HepG2 (cell line): ENCODE data around the gene FCHSD1. TPM values are rescaled to one million over a fixed set of nuclear protein-coding genes. Genes with fewer than 3 reads are reported as not detected.

Source experiments
- ATAC-seq: fragments of 200-7000 bp; cut with Tn5 transposase; 3 replicates; pipeline ENCODE4 v1.9.1; 2020; ENCODE audit warnings: mild to moderate bottlenecking, moderate library complexity
- BruUV-seq: library from RNA; stranded (reverse); fragments of 400-500 nt; replicated peaks from 2 replicates; lab custom pipeline; 2021; lab: Mats Ljungman, UMichigan
- CTCF ChIA-PET: fragments of 300-600 bp; formaldehyde crosslinking; extraction: SDS; loops from one replicate; lab custom pipeline; 2021; ENCODE audit warnings: low total read pairs, inconsistent platforms, low intra/inter-chr PET ratio; lab: Yijun Ruan, JAX
- POLR2A ChIA-PET: fragments of 350-600 bp; sonication (Branson Sonifier 250); formaldehyde crosslinking; loops from one replicate; lab custom pipeline; 2020; ENCODE audit warnings: antibody characterized with exemption, inconsistent platforms; lab: Yijun Ruan, JAX
- DNase-seq: peaks from one replicate; pipeline ENCODE4 v3.0.0-alpha.2; 2015; ENCODE audit warnings: low spot score
- FAIRE-seq: peaks from 3 replicates; lab custom pipeline; 2011; peaks lifted over from hg19 to GRCh38; lab: Jason Lieb, UNC
- H2AFZ ChIP-seq: one replicate; pipeline ENCODE4 v1.6.1; 2011; ENCODE audit warnings: low read length, inconsistent platforms
- H3K27ac ChIP-seq: fragments of 300-600 bp; 3 replicates; pipeline ENCODE4 v1.8.0; 2011; ENCODE audit warnings: mixed run types, mild to moderate bottlenecking, mixed read lengths, low read length, inconsistent platforms; ENCODE audit not compliant: insufficient read depth; ENCODE audit errors: extremely low read length
- H3K27me3 ChIP-seq, 2 experiments: fragments of 200-600 bp in 1 of 2; 2 replicates in 1 of 2; 3 replicates in 1 of 2; pipeline versions ENCODE4 v1.6.0 to v1.8.0; 2011; ENCODE audit warnings: low read length in 2 of 2, mild to moderate bottlenecking in 2 of 2, moderate library complexity in 2 of 2, inconsistent platforms in 1 of 2; ENCODE audit not compliant: insufficient read depth in 2 of 2, control insufficient read depth in 1 of 2
- H3K36me3 ChIP-seq, 2 experiments: fragments of 200-600 bp in 1 of 2; replicated peaks in 1 of 2; 2 replicates in 1 of 2; 3 replicates in 1 of 2; pipeline versions ENCODE4 v1.5.1 to v1.8.0; 2011; ENCODE audit warnings: low read length in 2 of 2, inconsistent platforms in 1 of 2; ENCODE audit not compliant: insufficient read depth in 2 of 2, control insufficient read depth in 1 of 2
- H3K4me1 ChIP-seq: 2 replicates; pipeline ENCODE4 v1.5.1; 2012; ENCODE audit warnings: low read length, inconsistent platforms; ENCODE audit not compliant: insufficient read depth
- H3K4me2 ChIP-seq: 2 replicates; pipeline ENCODE4 v1.6.0; 2011; ENCODE audit warnings: low read depth, low read length, inconsistent platforms
- H3K4me3 ChIP-seq, 3 experiments: fragments of 200-600 bp in 1 of 3; sonication (generic), shearing (Covaris generic) in 1 of 3; replicated peaks in 1 of 3; 2 replicates each; pipeline ENCODE4 v1.5.1; 2011 to 2016; ENCODE audit warnings: low read length in 3 of 3, inconsistent platforms in 2 of 3, low read depth in 2 of 3, mild to moderate bottlenecking in 2 of 3, control low read depth in 1 of 3, mixed read lengths in 1 of 3; ENCODE audit not compliant: insufficient read depth in 1 of 3
- H3K79me2 ChIP-seq: one replicate; pipeline ENCODE4 v1.6.1; 2011; ENCODE audit warnings: low read length, inconsistent platforms; ENCODE audit not compliant: insufficient read depth
- H3K9ac ChIP-seq: 2 replicates; pipeline ENCODE4 v1.6.0; 2011; ENCODE audit warnings: mild to moderate bottlenecking, low read depth, low read length, inconsistent platforms; ENCODE audit not compliant: insufficient read depth
- H3K9me3 ChIP-seq: 2 replicates; pipeline ENCODE4 v1.5.1; 2012; ENCODE audit warnings: mild to moderate bottlenecking, low read length
- H4K20me1 ChIP-seq: 2 replicates; pipeline ENCODE4 v1.6.0; 2011; ENCODE audit warnings: inconsistent platforms, mild to moderate bottlenecking, low read length, moderate library complexity; ENCODE audit not compliant: insufficient read depth
- CREB1 ChIP-seq, 2 experiments: fragments of 450-650 bp in 1 of 2; IDR thresholded peaks; 2 replicates each; pipeline ENCODE4 v1.6.1; 2016 to 2017; ENCODE audit warnings: control low read depth in 1 of 2, mild to moderate bottlenecking in 1 of 2, missing compliant biosample characterization in 1 of 2, missing genetic modification characterization in 1 of 2
- PAX8 ChIP-seq: sonication (generic); formaldehyde crosslinking; IDR thresholded peaks from 2 replicates; pipeline ENCODE4 v1.8.0; 2022; ENCODE audit warnings: mild to moderate bottlenecking, missing genetic modification reagents, borderline replicate concordance
- ZNF629 ChIP-seq: sonication (generic); formaldehyde crosslinking; conservative IDR thresholded peaks from 2 replicates; pipeline ENCODE4 v1.5.0; 2020; ENCODE audit warnings: missing genetic modification reagents
- WGBS: methylation state at CpG from one replicate; pipeline ENCODE4 v1.1.6; 2017; ENCODE audit warnings: low lambda C conversion rate; 5-methylcytosine and 5-hydroxymethylcytosine counted together
- in situ Hi-C: cut with HindIII; loops from 2 replicates; pipeline ENCODE4 v1.10.0; 2017; ENCODE audit warnings: low pct_unique_long_range_greater_than_20kb; ENCODE audit not compliant: extremely low pct_ligation_motif_present
- intact Hi-C: fragments of 100-400 bp; cut with micrococcal nuclease; formaldehyde crosslinking; loops from one replicate; pipeline ENCODE4 v1.10.0; 2022; ENCODE audit not compliant: unreplicated experiment
- polyA plus RNA-seq, 8 experiments: library from polyadenylated mRNA; depleted of rRNA in 3 of 8; stranded (reverse) in 7 of 8; unstranded in 1 of 8; fragments of >200 nt; fragmentation: Illumina TruSeq in 4 of 8; extraction: Trizol in 4 of 8; gene quantifications; 2 replicates each; pipeline versions ENCODE4 v1.2.1 to v1.2.3, GENCODE V29; 2011 to 2016; ENCODE audit warnings: low read depth in 4 of 8, missing spikeins in 1 of 8, mixed read lengths in 1 of 8; ENCODE audit not compliant: insufficient read depth in 1 of 8
- total RNA-seq, 5 experiments: library from RNA; depleted of rRNA; stranded (reverse); fragments of >200 nt; fragmentation: Illumina TruSeq; extraction: Trizol; gene quantifications; 2 replicates each; pipeline ENCODE4 v1.2.3, GENCODE V29; 2016; ENCODE audit warnings: low read depth in 1 of 5
- TF ChIP-seq, protein P1 (sequence below): sonication (generic); formaldehyde crosslinking; IDR thresholded peaks from 2 replicates; pipeline ENCODE4; 2020; ENCODE audit warnings: missing genetic modification reagents, mild to moderate bottlenecking, borderline replicate concordance

FCHSD1 gene
- total and polyA plus RNA-seq, 2 of the 13 experiments (the other 11 are each of a cell fraction or from before 2014, with no cell fraction given), result 5.5 to 15.4 TPM

GRCh38 chr5:141668601-141669265 is 17.5 kb upstream of the FCHSD1 start:
- Histone ChIP-seq H3K4me2 (no peak overlapping the region), H3K9ac (no peak overlapping the region), H2AFZ (no peak overlapping the region), H3K27me3 (peaks cover 2 to 3% of the 10 kb centered on the region in 2 experiments; a peak in 2 of 5 replicates), H3K9me3 (no peaks in the 10 kb centered on the region), H3K36me3 (no peaks in the 10 kb centered on the region), H4K20me1 (no peaks in the 10 kb centered on the region), H3K4me1 (0 out of 2 replicates have a peak, but pooled peaks cover 4% of the 10 kb centered on the region), H3K79me2 (no peaks in the 10 kb centered on the region), H3K27ac (no peak overlapping the region)
- BruUV-seq, result no TSS peak
- ChIA-PET POLR2A (interaction anchor here (1.2 kb wide), 1 partner anchor 255 kb away, joined by 3 read pairs; the partner anchor contains the start of gene DELE1), CTCF (no interaction called here)
- DNase-seq (no peak), FAIRE-seq (no peak)
- intact Hi-C loops (loop anchor here (10.0 kb wide), 1 partner anchor 476 kb away; no protein-coding TSS in a partner anchor), in situ Hi-C loops (no loop called here)
- TF ChIP-seq PAX8 (CRISPR knock-in tag) (no peak), CREB1 (IDR thresholded peaks at IDR 0.05) (peak; percentile 88), CREB1 (CRISPR knock-in tag; IDR thresholded peaks at IDR 0.05) (no peak)
- TF ChIP-seq, all 625 proteins: peak for 1
- no peak overlapping the region for H3K4me3 ChIP-seq
- WGBS, result 8% methylated on average over 8 of the region's 8 CpGs
- no peak for ATAC-seq

- no peak overlapping the region for H3K4me2 ChIP-seq
- no peaks in the 10 kb centered on the region; a peak in 2 of 5 replicates for H3K27me3 ChIP-seq
- no peak overlapping the region for H2AFZ ChIP-seq
- no peak overlapping the region for H3K27ac ChIP-seq
- ATAC-seq (no peak), DNase-seq (no peak), FAIRE-seq (no peak)
- in situ Hi-C loops (no loop called here), intact Hi-C loops (loop anchor here (1.0 to 10.0 kb wide), 2 partner anchors 26 to 479 kb away; no protein-coding TSS in a partner anchor)
- POLR2A ChIA-PET, result no interaction called here
- H3K9ac ChIP-seq, result no peak overlapping the region
- 0 out of 2 replicates have a peak, but pooled peaks have one; percentile 38 for TF ChIP-seq ZNF629 (CRISPR knock-in tag)
- TF ChIP-seq, protein P1, sequence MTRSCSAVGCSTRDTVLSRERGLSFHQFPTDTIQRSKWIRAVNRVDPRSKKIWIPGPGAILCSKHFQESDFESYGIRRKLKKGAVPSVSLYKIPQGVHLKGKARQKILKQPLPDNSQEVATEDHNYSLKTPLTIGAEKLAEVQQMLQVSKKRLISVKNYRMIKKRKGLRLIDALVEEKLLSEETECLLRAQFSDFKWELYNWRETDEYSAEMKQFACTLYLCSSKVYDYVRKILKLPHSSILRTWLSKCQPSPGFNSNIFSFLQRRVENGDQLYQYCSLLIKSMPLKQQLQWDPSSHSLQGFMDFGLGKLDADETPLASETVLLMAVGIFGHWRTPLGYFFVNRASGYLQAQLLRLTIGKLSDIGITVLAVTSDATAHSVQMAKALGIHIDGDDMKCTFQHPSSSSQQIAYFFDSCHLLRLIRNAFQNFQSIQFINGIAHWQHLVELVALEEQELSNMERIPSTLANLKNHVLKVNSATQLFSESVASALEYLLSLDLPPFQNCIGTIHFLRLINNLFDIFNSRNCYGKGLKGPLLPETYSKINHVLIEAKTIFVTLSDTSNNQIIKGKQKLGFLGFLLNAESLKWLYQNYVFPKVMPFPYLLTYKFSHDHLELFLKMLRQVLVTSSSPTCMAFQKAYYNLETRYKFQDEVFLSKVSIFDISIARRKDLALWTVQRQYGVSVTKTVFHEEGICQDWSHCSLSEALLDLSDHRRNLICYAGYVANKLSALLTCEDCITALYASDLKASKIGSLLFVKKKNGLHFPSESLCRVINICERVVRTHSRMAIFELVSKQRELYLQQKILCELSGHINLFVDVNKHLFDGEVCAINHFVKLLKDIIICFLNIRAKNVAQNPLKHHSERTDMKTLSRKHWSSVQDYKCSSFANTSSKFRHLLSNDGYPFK (CRISPR knock-in tag), result no peak
- no peaks in the 10 kb centered on the region for H3K9me3 ChIP-seq
- H3K4me1 ChIP-seq, result 0 out of 2 replicates have a peak, but pooled peaks cover 4% of the 10 kb centered on the region
- BruUV-seq, result no TSS peak
- no peaks in the 10 kb centered on the region for H3K36me3 ChIP-seq
- 59% methylated on average over 18 of the region's 18 CpGs for WGBS
- no peaks in the 10 kb centered on the region for H3K79me2 ChIP-seq
- CTCF ChIA-PET, result interaction anchor here (1.0 kb wide), 1 partner anchor 346 kb away, joined by 3 read pairs; the partner anchor contains the start of gene GNPDA1
- H3K4me3 ChIP-seq, result no peak overlapping the region
- no peaks in the 10 kb centered on the region for H4K20me1 ChIP-seq
These were observed 15.1 kb upstream of the FCHSD1 start for GRCh38 chr5:141665995-141666940.
